IMR-90 (cell line): ENCODE data around the gene RHBDF1. TPM values are rescaled to one million over a fixed set of nuclear protein-coding genes. Genes with fewer than 3 reads are reported as not detected.

Source experiments
- ATAC-seq: fragments of 200-7000 bp; cut with Tn5 transposase; 2 replicates; pipeline ENCODE4 v1.9.1; 2020; ENCODE audit warnings: low read depth, mild to moderate bottlenecking, moderate library complexity
- BruUV-seq: library from RNA; stranded (reverse); fragments of 400-500 nt; replicated peaks from 2 replicates; lab custom pipeline; 2021; lab: Mats Ljungman, UMichigan
- CTCF ChIA-PET: fragments of 300-600 bp; formaldehyde crosslinking; extraction: SDS; loops from one replicate; lab custom pipeline; 2021; ENCODE audit warnings: antibody characterized with exemption; lab: Yijun Ruan, JAX
- POLR2A ChIA-PET: fragments of 300-600 bp; sonication (Branson Sonifier 250); formaldehyde crosslinking; loops from one replicate; lab custom pipeline; 2022; ENCODE audit warnings: antibody characterized with exemption; ENCODE audit not compliant: unreplicated experiment; lab: Charles Lee
- DNase-seq: peaks from one replicate; pipeline ENCODE4 v3.0.0; 2013
- H2AFZ ChIP-seq: replicated peaks from 2 replicates; pipeline ENCODE3; 2013; ENCODE audit warnings: low read length, mild to moderate bottlenecking; ENCODE audit not compliant: poor library complexity
- H2AK5ac ChIP-seq: 2 replicates; pipeline ENCODE4 v1.6.1; 2013; ENCODE audit warnings: low read depth, low read length, inconsistent platforms
- H2AK9ac ChIP-seq: replicated peaks from 2 replicates; pipeline ENCODE3; 2013; ENCODE audit warnings: mild to moderate bottlenecking, low read depth, low read length, moderate library complexity; ENCODE audit not compliant: poor library complexity
- H2BK120ac ChIP-seq: 2 replicates; pipeline ENCODE4 v1.6.1; 2013; ENCODE audit warnings: low read depth, low read length, inconsistent platforms
- H2BK15ac ChIP-seq: 3 replicates; pipeline ENCODE4 v1.6.1; 2013; ENCODE audit warnings: low read depth, low read length, inconsistent platforms
- H2BK20ac ChIP-seq: 2 replicates; pipeline ENCODE4 v1.6.1; 2013; ENCODE audit warnings: low read depth, mild to moderate bottlenecking, inconsistent platforms, low read length, moderate library complexity
- H2BK5ac ChIP-seq: 2 replicates; pipeline ENCODE4 v1.6.1; 2013; ENCODE audit warnings: mild to moderate bottlenecking, low read depth, low read length, inconsistent platforms; ENCODE audit not compliant: poor library complexity, severe bottlenecking
- H3K14ac ChIP-seq: replicated peaks from 2 replicates; pipeline ENCODE4 v1.6.1; 2013; ENCODE audit warnings: low read depth, low read length, inconsistent platforms
- H3K18ac ChIP-seq: 2 replicates; pipeline ENCODE4 v1.6.1; 2013; ENCODE audit warnings: low read depth, low read length, control low read depth
- H3K23ac ChIP-seq: 2 replicates; pipeline ENCODE4 v1.6.1; 2013; ENCODE audit warnings: low read depth, low read length, inconsistent platforms
- H3K27ac ChIP-seq: 2 replicates; pipeline ENCODE4 v1.5.1; 2013; ENCODE audit warnings: mild to moderate bottlenecking, control low read depth, low read length; ENCODE audit not compliant: insufficient read depth
- H3K27me3 ChIP-seq: 2 replicates; pipeline ENCODE4 v1.6.1; 2013; ENCODE audit warnings: low read length; ENCODE audit not compliant: control insufficient read depth, insufficient read depth
- H3K36me3 ChIP-seq: 2 replicates; pipeline ENCODE4 v1.6.1; 2013; ENCODE audit warnings: low read length, mixed read lengths; ENCODE audit not compliant: control insufficient read depth, insufficient read depth
- H3K4ac ChIP-seq: 2 replicates; pipeline ENCODE4 v1.6.1; 2013; ENCODE audit warnings: low read depth, low read length, inconsistent platforms
- H3K4me1 ChIP-seq: 2 replicates; pipeline ENCODE4 v1.6.1; 2013; ENCODE audit warnings: low read length, mixed read lengths; ENCODE audit not compliant: control insufficient read depth, insufficient read depth
- H3K4me2 ChIP-seq: 2 replicates; pipeline ENCODE4 v1.6.1; 2013; ENCODE audit warnings: low read depth, mild to moderate bottlenecking, control low read depth, low read length, moderate library complexity
- H3K4me3 ChIP-seq: 2 replicates; pipeline ENCODE4 v1.5.1; 2013; ENCODE audit warnings: low read depth, mild to moderate bottlenecking, control low read depth, low read length, moderate library complexity; ENCODE audit not compliant: insufficient read depth
- H3K56ac ChIP-seq: 2 replicates; pipeline ENCODE4 v1.6.1; 2013; ENCODE audit warnings: low read length, inconsistent platforms; ENCODE audit not compliant: insufficient read depth; ENCODE audit errors: extremely low read depth
- H3K79me1 ChIP-seq, 2 experiments: 2 replicates each; pipeline ENCODE4 v1.6.1; 2013; ENCODE audit warnings: low read length in 2 of 2, inconsistent platforms in 1 of 2, low read depth in 1 of 2
- H3K9ac ChIP-seq: 2 replicates; pipeline ENCODE4 v1.6.1; 2013; ENCODE audit warnings: low read depth, low read length, control low read depth
- H3K9me1 ChIP-seq: 2 replicates; pipeline ENCODE4 v1.6.1; 2013; ENCODE audit warnings: low read length, inconsistent platforms; ENCODE audit not compliant: insufficient read depth
- H3K9me3 ChIP-seq: 2 replicates; pipeline ENCODE4 v1.6.1; 2013; ENCODE audit warnings: low read length; ENCODE audit not compliant: control insufficient read depth, insufficient read depth
- H4K20me1 ChIP-seq: 2 replicates; pipeline ENCODE4 v1.6.1; 2013; ENCODE audit warnings: low read length, inconsistent platforms; ENCODE audit not compliant: insufficient read depth
- H4K5ac ChIP-seq: 2 replicates; pipeline ENCODE4 v1.6.1; 2013; ENCODE audit warnings: mild to moderate bottlenecking, low read depth, low read length, control low read depth
- H4K8ac ChIP-seq, 2 experiments: 2 replicates each; pipeline ENCODE4 v1.6.1; 2013; ENCODE audit warnings: low read depth in 2 of 2, low read length in 2 of 2, control low read depth in 1 of 2, inconsistent platforms in 1 of 2
- H4K91ac ChIP-seq: 2 replicates; pipeline ENCODE4 v1.6.1; 2013; ENCODE audit warnings: low read depth, low read length, inconsistent platforms; ENCODE audit not compliant: insufficient read depth
- BHLHE40 ChIP-seq: fragments of 150-350 bp; IDR thresholded peaks from 2 replicates; pipeline ENCODE4 v1.6.1; 2016; ENCODE audit warnings: mild to moderate bottlenecking, low read depth, low read length
- CEBPB ChIP-seq: IDR thresholded peaks from 2 replicates; pipeline ENCODE4 v1.6.1; 2012; ENCODE audit warnings: low read depth, low read length, improper control_type of control experiment
- CHD1 ChIP-seq: IDR thresholded peaks from 2 replicates; pipeline ENCODE4 v1.6.1; 2012; ENCODE audit warnings: low read depth, low read length, improper control_type of control experiment
- FOS ChIP-seq: fragments of 150-350 bp; IDR thresholded peaks from 2 replicates; pipeline ENCODE4 v1.6.1; 2016; ENCODE audit warnings: low read depth, low read length
- MAFK ChIP-seq: IDR thresholded peaks from 2 replicates; pipeline ENCODE4 v1.6.1; 2012; ENCODE audit warnings: low read depth, low read length, improper control_type of control experiment
- MAZ ChIP-seq: IDR thresholded peaks from 2 replicates; pipeline ENCODE4 v1.6.1; 2012; ENCODE audit warnings: low read depth, mild to moderate bottlenecking, low read length, improper control_type of control experiment, moderate library complexity, borderline replicate concordance
- MXI1 ChIP-seq: IDR thresholded peaks from 2 replicates; pipeline ENCODE4 v1.6.1; 2012; ENCODE audit warnings: low read depth, mild to moderate bottlenecking, low read length, moderate library complexity, borderline replicate concordance
- NFE2L2 ChIP-seq: fragments of 150-350 bp; IDR thresholded peaks from 2 replicates; pipeline ENCODE4 v1.6.1; 2016; ENCODE audit warnings: low read depth, mild to moderate bottlenecking, low read length
- POLR2A ChIP-seq: IDR thresholded peaks from 2 replicates; pipeline ENCODE4 v1.6.1; 2012; ENCODE audit warnings: mild to moderate bottlenecking, low read depth, low read length
- RAD21 ChIP-seq: IDR thresholded peaks from 2 replicates; pipeline ENCODE4 v1.6.1; 2012; ENCODE audit warnings: low read length, improper control_type of control experiment
- RCOR1 ChIP-seq: IDR thresholded peaks from 2 replicates; pipeline ENCODE4 v1.6.1; 2012; ENCODE audit warnings: mild to moderate bottlenecking, low read length, improper control_type of control experiment; ENCODE audit not compliant: insufficient replicate concordance
- SMC3 ChIP-seq: fragments of 150-350 bp; IDR thresholded peaks from 2 replicates; pipeline ENCODE4 v1.6.1; 2016; ENCODE audit warnings: low read depth, mild to moderate bottlenecking, antibody characterized with exemption, low read length, moderate library complexity
- WGBS, 2 experiments: methylation state at CpG; one replicate each; pipeline versions ENCODE4 v1.1.5 to v1.1.7; 2013; ENCODE audit warnings: missing lambda C conversion rate in 2 of 2; ENCODE audit not compliant: insufficient read length in 1 of 2; ENCODE audit errors: extremely low coverage in 2 of 2; 5-methylcytosine and 5-hydroxymethylcytosine counted together
- dilution Hi-C: fragments of 300-500 bp; cut with HindIII; formaldehyde crosslinking; loops from one replicate; pipeline ENCODE4 v1.14.3; 2018; ENCODE audit warnings: low sequenced_read_pairs; ENCODE audit not compliant: unreplicated experiment
- in situ Hi-C: fragments of 300-500 bp; cut with MboI; formaldehyde crosslinking; loops from 3 replicates; pipeline ENCODE4 v1.14.3; 2019; ENCODE audit warnings: low sequenced_read_pairs, inconsistent platforms, mixed read lengths
- intact Hi-C: fragments of 100-400 bp; cut with micrococcal nuclease; formaldehyde crosslinking; loops from 2 replicates; pipeline ENCODE4 v1.10.0; 2022
- polyA plus RNA-seq, 3 experiments: library from polyadenylated mRNA; depleted of rRNA; stranded (reverse); fragments of >200 nt; gene quantifications; 2 replicates each; pipeline ENCODE4 v1.2.3, GENCODE V29; 2012; ENCODE audit warnings: low replicate concordance in 1 of 3
- total RNA-seq: library from RNA; depleted of rRNA; stranded (reverse); fragments of >200 nt; gene quantifications from 2 replicates; pipeline ENCODE4 v1.2.3, GENCODE V29; 2012
- TF ChIP-seq, protein P1 (sequence below): conservative IDR thresholded peaks from 2 replicates; pipeline ENCODE4 v1.5.1; 2012; ENCODE audit warnings: mild to moderate bottlenecking, low read depth, low read length, improper control_type of control experiment
- TF ChIP-seq, protein P2 (sequence below): fragments of 150-350 bp; IDR thresholded peaks from 2 replicates; pipeline ENCODE4 v1.6.1; 2017; ENCODE audit warnings: mild to moderate bottlenecking, antibody characterized with exemption, low read length, low read depth

Gene RHBDF1
- total and polyA plus RNA-seq, 2 of the 4 experiments (the other 2 are of a cell fraction) = 13.8 to 86.6 TPM

DNA sequence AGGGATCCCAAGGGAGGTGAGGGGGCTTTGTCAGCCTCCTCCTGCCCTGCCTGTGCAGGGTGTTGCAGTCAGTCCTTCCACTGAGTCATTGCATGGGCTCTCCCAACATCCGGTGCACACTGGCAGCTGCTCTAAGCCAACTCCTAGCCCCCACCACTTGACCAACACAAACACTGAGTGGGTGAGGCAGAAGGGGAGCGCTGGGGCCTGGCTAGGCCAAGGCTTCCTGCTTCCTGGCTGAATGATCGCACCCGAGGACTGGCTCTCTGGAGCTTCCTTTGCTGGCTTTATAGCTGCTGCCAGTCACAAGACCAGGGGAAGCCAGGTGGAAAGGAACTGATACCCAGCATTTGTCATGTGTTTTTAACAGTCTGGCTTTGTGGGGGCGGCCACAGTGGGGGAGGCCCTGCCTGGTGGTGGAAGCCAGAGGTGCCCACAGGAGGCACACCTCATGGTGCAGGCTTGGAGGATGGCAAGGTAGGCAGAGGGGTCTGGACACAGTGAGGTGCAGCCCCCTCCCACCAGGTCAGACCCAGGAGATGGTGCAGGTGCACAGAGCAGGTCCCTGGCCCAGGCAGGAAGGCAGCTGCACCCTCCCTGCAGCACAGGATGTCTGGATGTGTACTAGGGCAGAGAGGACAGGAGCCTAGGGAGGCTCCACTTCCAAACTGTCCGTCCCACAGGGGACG lies 12.4 kb upstream of the RHBDF1 start:
- no TSS peak for BruUV-seq
- H3K27me3 ChIP-seq = no peaks in the 10 kb centered on the region
- H3K9me3 ChIP-seq = no peaks in the 10 kb centered on the region
- WGBS, 2 experiments = 13% methylated on average over 3 of the region's 7 CpGs; no CpG with 5 or more reads in 1 of the 2 experiments
- peak; percentile 84 for TF ChIP-seq RCOR1
- TF ChIP-seq CEBPB = peak; percentile 83
- TF ChIP-seq, protein P1, sequence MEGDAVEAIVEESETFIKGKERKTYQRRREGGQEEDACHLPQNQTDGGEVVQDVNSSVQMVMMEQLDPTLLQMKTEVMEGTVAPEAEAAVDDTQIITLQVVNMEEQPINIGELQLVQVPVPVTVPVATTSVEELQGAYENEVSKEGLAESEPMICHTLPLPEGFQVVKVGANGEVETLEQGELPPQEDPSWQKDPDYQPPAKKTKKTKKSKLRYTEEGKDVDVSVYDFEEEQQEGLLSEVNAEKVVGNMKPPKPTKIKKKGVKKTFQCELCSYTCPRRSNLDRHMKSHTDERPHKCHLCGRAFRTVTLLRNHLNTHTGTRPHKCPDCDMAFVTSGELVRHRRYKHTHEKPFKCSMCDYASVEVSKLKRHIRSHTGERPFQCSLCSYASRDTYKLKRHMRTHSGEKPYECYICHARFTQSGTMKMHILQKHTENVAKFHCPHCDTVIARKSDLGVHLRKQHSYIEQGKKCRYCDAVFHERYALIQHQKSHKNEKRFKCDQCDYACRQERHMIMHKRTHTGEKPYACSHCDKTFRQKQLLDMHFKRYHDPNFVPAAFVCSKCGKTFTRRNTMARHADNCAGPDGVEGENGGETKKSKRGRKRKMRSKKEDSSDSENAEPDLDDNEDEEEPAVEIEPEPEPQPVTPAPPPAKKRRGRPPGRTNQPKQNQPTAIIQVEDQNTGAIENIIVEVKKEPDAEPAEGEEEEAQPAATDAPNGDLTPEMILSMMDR = no peak
- peak; percentile 57; the same call in 1 of the 2 replicates for TF ChIP-seq POLR2A
- no peak for TF ChIP-seq MXI1
- TF ChIP-seq RAD21 = peak; percentile 24; the same call in 1 of the 2 replicates
- no peak for TF ChIP-seq CHD1
- TF ChIP-seq NFE2L2 = peak; percentile 40; the same call in 1 of the 2 replicates
- peak; percentile 100 for TF ChIP-seq MAZ
- peak; percentile 7; the same call in 1 of the 2 replicates for TF ChIP-seq SMC3
- TF ChIP-seq, protein P2, sequence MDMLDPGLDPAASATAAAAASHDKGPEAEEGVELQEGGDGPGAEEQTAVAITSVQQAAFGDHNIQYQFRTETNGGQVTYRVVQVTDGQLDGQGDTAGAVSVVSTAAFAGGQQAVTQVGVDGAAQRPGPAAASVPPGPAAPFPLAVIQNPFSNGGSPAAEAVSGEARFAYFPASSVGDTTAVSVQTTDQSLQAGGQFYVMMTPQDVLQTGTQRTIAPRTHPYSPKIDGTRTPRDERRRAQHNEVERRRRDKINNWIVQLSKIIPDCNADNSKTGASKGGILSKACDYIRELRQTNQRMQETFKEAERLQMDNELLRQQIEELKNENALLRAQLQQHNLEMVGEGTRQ = peak; percentile 47; the same call in 1 of the 2 replicates
- peak; percentile 49; the same call in 1 of the 2 replicates for TF ChIP-seq BHLHE40
- TF ChIP-seq FOS = peak; percentile 75
- no peak for TF ChIP-seq MAFK
- no peak overlapping the region for H3K4me3 ChIP-seq
- H3K14ac ChIP-seq = 0 out of 2 replicates have a peak overlapping the region, but pooled peaks have one; percentile 64
- intact Hi-C loops = loop anchor here (1.0 kb wide), 2 partner anchors 12 to 20 kb away; no protein-coding TSS in a partner anchor
- CTCF ChIA-PET = interaction anchor here (1.3 to 2.3 kb wide), 2 partner anchors 12 to 19 kb away, joined by 5 to 14 read pairs; no protein-coding TSS in a partner anchor
- peak overlapping the region; percentile 8; the same call in 1 of the 2 replicates for H3K56ac ChIP-seq
- H4K5ac ChIP-seq = no peak overlapping the region
- peak overlapping the region; percentile 29; the same call in 1 of the 2 replicates for H2BK20ac ChIP-seq
- peak overlapping the region; percentile 82 for H2BK5ac ChIP-seq
- peak overlapping the region; percentile 22; the same call in 1 of the 2 replicates for H3K4me2 ChIP-seq
- peak overlapping the region; percentile 79 for H3K27ac ChIP-seq
- H2AFZ ChIP-seq = peak overlapping the region; percentile 63
- in situ Hi-C loops = no loop called here
- dilution Hi-C loops = no loop called here
- peak overlapping the region; percentile 83 for H3K4ac ChIP-seq
- no peak overlapping the region for H2BK15ac ChIP-seq
- H4K8ac ChIP-seq = peak overlapping the region in 1 of 2 experiments; percentile 55; a peak in 2 of 4 replicates
- ATAC-seq (peak; percentile 96), DNase-seq (peak; percentile 96)
- H3K18ac ChIP-seq = no peak overlapping the region
- peaks cover 16 to 72% of the 10 kb centered on the region in 2 experiments; a peak in 3 of 4 replicates for H3K79me1 ChIP-seq
- H2AK5ac ChIP-seq = peak overlapping the region; percentile 93
- H3K9me1 ChIP-seq = peaks cover 10% of the 10 kb centered on the region; the same call in 1 of the 2 replicates
- H4K20me1 ChIP-seq = peaks cover 21% of the 10 kb centered on the region
- POLR2A ChIA-PET = interaction anchor here (0.6 kb wide), 1 partner anchor 138 kb away, joined by 4 read pairs; no protein-coding TSS in a partner anchor
- peaks cover 18% of the 10 kb centered on the region for H3K4me1 ChIP-seq
- peak overlapping the region; percentile 49 for H3K9ac ChIP-seq
- H2AK9ac ChIP-seq = peak overlapping the region; percentile 93
- H4K91ac ChIP-seq = peak overlapping the region; percentile 46
- peak overlapping the region; percentile 61 for H2BK120ac ChIP-seq
- H3K23ac ChIP-seq = peak overlapping the region; percentile 10; the same call in 1 of the 2 replicates
- peaks cover 64% of the 10 kb centered on the region for H3K36me3 ChIP-seq
